K562 (cell line): ENCODE data around the gene TUBB4B. TPM values are rescaled to one million over a fixed set of nuclear protein-coding genes. Genes with fewer than 3 reads are reported as not detected.

Experiments used
- ATF6 ChIP-seq: sonication (generic); formaldehyde crosslinking; IDR thresholded peaks from 2 replicates; pipeline ENCODE4 v1.4.0; 2020; ENCODE audit warnings: mild to moderate bottlenecking, missing genetic modification reagents
- CBX8 ChIP-seq: fragments of 200-600 bp; sonication (generic); IDR thresholded peaks from 2 replicates; pipeline ENCODE4 v1.6.1; 2012; ENCODE audit warnings: borderline replicate concordance, mixed run types, low read depth, mild to moderate bottlenecking, moderate library complexity, mixed read lengths, low read length, control low read depth, inconsistent platforms; ENCODE audit not compliant: poor library complexity, severe bottlenecking; ENCODE audit errors: extremely low read depth
- CC2D1A ChIP-seq: fragments of 450-650 bp; IDR thresholded peaks from 2 replicates; pipeline ENCODE4 v1.6.1; 2017; ENCODE audit warnings: mild to moderate bottlenecking
- DACH1 ChIP-seq: fragments of 450-650 bp; IDR thresholded peaks from 2 replicates; pipeline ENCODE4 v1.6.1; 2018; ENCODE audit not compliant: partially characterized antibody
- E2F3 ChIP-seq: fragments of 250-450 bp; sonication (Bioruptor Pico); IDR thresholded peaks from 2 replicates; pipeline ENCODE4 v1.4.0; 2020; ENCODE audit warnings: mild to moderate bottlenecking
- HDAC8 ChIP-seq: fragments of 450-650 bp; IDR thresholded peaks from 2 replicates; pipeline ENCODE4 v1.6.1; 2016; ENCODE audit warnings: mild to moderate bottlenecking, missing genetic modification characterization, moderate library complexity, missing compliant biosample characterization
- HMGN3 ChIP-seq: IDR thresholded peaks from 2 replicates; pipeline ENCODE4 v1.6.1; 2011; ENCODE audit warnings: borderline replicate concordance, low read depth, mild to moderate bottlenecking, mixed read lengths, low read length; ENCODE audit not compliant: insufficient read length; ENCODE audit errors: extremely low read depth
- KDM2B ChIP-seq: fragments of 250-450 bp; sonication (Bioruptor Pico); IDR thresholded peaks from 2 replicates; pipeline ENCODE4 v1.8.0; 2021; ENCODE audit warnings: mild to moderate bottlenecking, moderate library complexity
- NCOA4 ChIP-seq: fragments of 450-650 bp; IDR thresholded peaks from 2 replicates; pipeline ENCODE4 v1.6.1; 2018; ENCODE audit warnings: mild to moderate bottlenecking; ENCODE audit not compliant: partially characterized antibody
- NFE2L1 ChIP-seq: fragments of 450-650 bp; IDR thresholded peaks from 2 replicates; pipeline ENCODE4 v1.6.1; 2016; ENCODE audit warnings: missing genetic modification characterization, low read depth, mild to moderate bottlenecking, missing compliant biosample characterization, moderate library complexity, borderline replicate concordance
- PPARD ChIP-seq: fragments of 250-450 bp; sonication (Bioruptor Pico); IDR thresholded peaks from 2 replicates; pipeline ENCODE4 v1.8.0; 2022; ENCODE audit warnings: inconsistent platforms, mild to moderate bottlenecking, moderate library complexity
- RFX5 ChIP-seq: IDR thresholded peaks from 2 replicates; pipeline ENCODE4 v1.6.1; 2011; ENCODE audit warnings: low read depth, mild to moderate bottlenecking, improper control_type of control experiment, low read length
- SMARCE1 ChIP-seq: fragments of 450-650 bp; IDR thresholded peaks from 2 replicates; pipeline ENCODE4 v1.7.1; 2016; ENCODE audit warnings: mild to moderate bottlenecking
- TRIM24 ChIP-seq, 2 experiments: fragments of 450-650 bp; IDR thresholded peaks; 2 replicates each; pipeline ENCODE4 v1.6.1; 2016
- USF1 ChIP-seq: sonication (generic); formaldehyde crosslinking; IDR thresholded peaks from 2 replicates; pipeline ENCODE4 v1.9.0; 2022; ENCODE audit warnings: mild to moderate bottlenecking, missing genetic modification reagents
- VEZF1 ChIP-seq: fragments of 200-800 bp; sonication (Bioruptor generic); IDR thresholded peaks from 2 replicates; pipeline ENCODE4 v1.6.1; 2017; ENCODE audit warnings: missing genetic modification characterization, missing compliant biosample characterization
- ZBTB43 ChIP-seq: sonication (generic); formaldehyde crosslinking; IDR thresholded peaks from 2 replicates; pipeline ENCODE4 v1.8.0; 2023; ENCODE audit warnings: mild to moderate bottlenecking, missing genetic modification reagents
- ZC3H8 ChIP-seq: fragments of 450-650 bp; IDR thresholded peaks from 2 replicates; pipeline ENCODE4 v1.6.1; 2017
- ZNF253 ChIP-seq: fragments of 250-450 bp; sonication (Bioruptor Pico); conservative IDR thresholded peaks from 2 replicates; pipeline ENCODE4 v1.6.1; 2021; ENCODE audit warnings: mild to moderate bottlenecking
- ZNF282 ChIP-seq: sonication (generic); formaldehyde crosslinking; IDR thresholded peaks from 2 replicates; pipeline ENCODE4 v1.8.1; 2023; ENCODE audit warnings: missing genetic modification reagents
- ZNF655 ChIP-seq: fragments of 250-450 bp; sonication (Bioruptor Pico); IDR thresholded peaks from 2 replicates; pipeline ENCODE4 v1.5.0; 2021
- polyA plus RNA-seq, 8 experiments: library from polyadenylated mRNA; depleted of rRNA in 4 of 8; stranded (reverse) in 5 of 8; unstranded in 3 of 8; fragments of >200 nt; fragmentation: Nextera tagmentation in 2 of 8; fragmentation: Illumina TruSeq in 1 of 8; extraction: Ambion mirVana in 2 of 8; extraction: Trizol in 1 of 8; gene quantifications; 2 replicates each; pipeline versions ENCODE4 v1.2.1 to v1.2.3, GENCODE V29; 2011 to 2014; ENCODE audit warnings: inconsistent platforms in 1 of 8, missing spikeins in 1 of 8
- total RNA-seq, 7 experiments: library from RNA; depleted of rRNA in 6 of 7; stranded (reverse); fragments of >200 nt in 6 of 7; fragmentation: Illumina TruSeq in 2 of 7; extraction: Trizol in 2 of 7; gene quantifications; 2 replicates each; pipeline versions ENCODE4 v1.2.1 to v1.2.3, GENCODE V29; 2011 to 2021; ENCODE audit warnings: low replicate concordance in 1 of 7

TUBB4B gene
- total and polyA plus RNA-seq, 9 of the 15 experiments (the other 6 are each of a cell fraction or from before 2014, with no cell fraction given) = 24.1 to 443 (median 268) TPM

- peak; percentile 81; the same call in 1 of the 2 replicates for TF ChIP-seq ATF6 (CRISPR knock-in tag)
- TF ChIP-seq NCOA4 = no peak
- no peak for TF ChIP-seq CC2D1A
- no peak for TF ChIP-seq PPARD (CRISPR knock-in tag)
- TF ChIP-seq DACH1 = no peak
- TF ChIP-seq ZBTB43 (CRISPR knock-in tag) = no peak
- no peak for TF ChIP-seq ZC3H8
- TF ChIP-seq HMGN3 = peak; percentile 38
- no peak for TF ChIP-seq HDAC8 (tag)
- TF ChIP-seq ZNF282 (CRISPR knock-in tag) = no peak
- TF ChIP-seq USF1 (CRISPR knock-in tag) = no peak
- no peak for TF ChIP-seq SMARCE1
- no peak for TF ChIP-seq CBX8
- TF ChIP-seq ZNF253 = no peak
- no peak for TF ChIP-seq ZNF655
- peak; percentile 86 for TF ChIP-seq E2F3 (CRISPR knock-in tag)
- TF ChIP-seq NFE2L1 (tag) = no peak
- peak; percentile 54; the same call in 1 of the 2 replicates for TF ChIP-seq VEZF1 (CRISPR knock-in tag)
- TF ChIP-seq KDM2B = no peak
- TF ChIP-seq TRIM24 (IDR thresholded peaks at IDR 0.05) = peak in 1 of 2 experiments; percentile 26; a peak in 1 of 4 replicates
- no peak for TF ChIP-seq RFX5
Measured at GRCh38 chr9:137205126-137206069, 35.7 kb upstream of the TUBB4B start, which contains the start of the genes NDOR1 and TMEM203 (continued).
